Measurements from ENCODE around the gene PCDHGA5.
A peak's percentile ranks its signal among the peaks of the same experiment; 100 is the strongest.
"Not testable (repeated sequence)": the region's sequence is repeated elsewhere in the genome, so short reads cannot be mapped to it uniquely, and the experiment has no call there.

The PCDHGA5 gene

DNA sequence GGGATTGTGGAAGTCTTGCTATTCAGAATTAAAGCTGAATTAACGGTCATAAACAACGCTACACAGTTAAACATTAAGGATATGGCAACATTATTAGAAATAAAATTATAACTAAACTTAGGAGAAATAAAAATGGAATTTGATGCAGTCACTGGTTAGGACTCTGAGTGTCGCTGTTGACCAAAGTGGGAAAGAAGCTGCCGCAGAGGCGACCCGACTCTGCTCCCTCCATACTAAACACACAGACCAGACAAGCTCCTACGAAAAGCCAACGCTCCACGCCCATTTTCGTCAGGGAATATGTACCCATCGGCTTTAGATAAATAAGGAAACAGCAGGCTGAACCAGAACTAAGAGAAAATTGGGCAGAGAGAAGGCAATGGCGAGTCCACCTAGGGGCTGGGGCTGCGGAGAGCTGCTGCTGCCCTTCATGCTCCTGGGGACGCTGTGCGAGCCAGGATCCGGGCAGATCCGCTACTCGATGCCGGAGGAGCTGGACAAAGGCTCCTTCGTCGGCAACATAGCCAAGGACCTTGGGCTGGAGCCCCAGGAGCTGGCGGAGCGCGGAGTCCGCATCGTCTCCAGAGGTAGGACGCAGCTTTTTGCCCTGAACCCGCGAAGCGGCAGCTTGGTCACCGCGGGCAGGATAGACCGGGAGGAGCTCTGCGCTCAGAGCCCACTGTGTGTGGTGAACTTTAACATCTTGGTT is at the start of gene PCDHGA5:
PCDHGA5 (plus strand) TSS at position 211 of the 709 bp plus-strand sequence; CDS start at position 380, 169 bp downstream.
- peak; percentile 17 for DNase-seq (ENCODE audit: low spot score)

- DNase-seq (ENCODE audit: low spot score): not testable (repeated sequence)
These were observed 47.0 kb upstream of the PCDHGA5 start for GRCh38 chr5:141316963-141317362.

DNA sequence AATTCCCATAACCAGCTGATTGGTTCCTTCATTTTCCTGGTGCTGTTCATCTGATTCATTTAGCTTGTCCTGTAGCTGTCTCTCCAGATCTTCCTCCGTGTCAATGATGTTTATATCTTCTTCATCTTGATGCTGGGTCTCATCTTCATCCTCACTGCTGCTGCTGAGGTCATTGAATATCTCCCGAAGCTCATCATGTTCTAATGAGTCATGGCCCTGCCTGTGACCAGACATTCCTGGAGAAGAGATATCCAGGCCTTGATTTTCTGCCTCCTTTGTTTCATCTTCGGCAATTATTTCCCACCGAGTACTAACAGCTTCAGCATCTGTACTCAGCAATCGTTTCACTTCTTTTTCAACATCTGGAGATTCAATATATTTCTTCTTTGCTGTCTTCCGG is 44.8 kb upstream of the PCDHGA5 start:
- DNase-seq (ENCODE audit: low spot score): no peak

DNA sequence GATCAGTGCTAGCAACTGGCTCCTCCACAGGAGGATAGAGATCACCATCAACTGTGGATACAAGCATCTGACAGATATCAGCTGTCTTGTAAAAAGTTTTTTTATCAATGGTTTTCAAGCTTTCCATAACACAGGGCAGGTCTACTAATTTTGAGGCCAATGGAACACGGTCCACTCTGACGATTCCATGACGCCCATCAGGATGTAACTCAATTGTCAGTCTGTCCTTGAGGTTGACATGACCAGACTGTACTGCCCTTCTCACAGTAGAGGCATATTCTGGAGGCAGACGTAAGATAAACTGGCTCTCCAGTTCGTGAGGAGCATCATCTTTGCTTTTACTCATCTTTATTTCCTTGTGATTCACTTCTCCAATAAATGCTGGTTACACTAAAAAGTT is 44.3 kb upstream of the PCDHGA5 start:
- no peak for DNase-seq (ENCODE audit: low spot score)

GRCh38 chr5:141320225-141321169 is 43.5 kb upstream of the PCDHGA5 start, which contains the start of gene TAF7:
Gene TAF7, minus strand, starts transcription at chr5:141320784. Its CDS starts 740 bp downstream, at chr5:141320044.
- peak; percentile 94 for DNase-seq (ENCODE audit: low spot score)

- DNase-seq (ENCODE audit: low spot score): no peak
These were observed 41.7 kb upstream of the PCDHGA5 start for GRCh38 chr5:141322261-141322660.

DNA sequence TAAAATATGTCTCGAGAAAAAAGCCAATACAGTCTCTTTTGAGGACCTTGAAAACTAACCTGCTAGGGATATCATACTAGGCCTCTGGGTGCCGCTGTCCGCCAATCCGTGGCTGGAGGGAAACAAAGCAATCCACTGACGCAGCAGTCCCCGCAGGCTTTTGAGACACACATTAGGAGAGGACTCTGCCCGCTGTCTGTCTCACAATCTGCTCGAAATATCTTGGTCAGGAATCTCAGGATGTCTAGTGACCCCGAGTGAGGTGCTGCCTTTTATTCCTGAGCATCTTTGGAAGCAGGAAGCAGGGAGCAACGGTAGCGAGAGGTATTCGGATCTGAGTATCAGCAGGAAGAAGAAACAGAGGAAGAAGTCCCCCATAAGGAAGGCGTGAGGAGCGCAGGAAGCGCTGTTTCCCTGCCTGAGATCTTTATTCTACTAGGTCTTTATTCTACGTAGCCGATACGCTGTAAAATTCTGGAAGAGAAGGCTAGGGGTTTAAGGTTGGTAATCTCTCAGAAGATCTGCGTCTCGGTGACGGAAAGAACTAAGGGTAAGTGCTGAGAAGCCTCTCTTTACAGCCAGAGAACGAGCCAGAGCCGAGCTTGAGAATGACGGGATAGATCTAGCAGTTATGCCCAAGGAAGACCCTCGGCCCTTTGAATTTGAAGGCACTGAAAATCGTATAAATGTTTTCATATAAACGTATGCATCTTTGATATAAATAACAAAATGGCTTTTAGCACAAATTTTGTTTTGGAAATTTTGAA is 37.7 kb upstream of the PCDHGA5 start:
- DNase-seq (ENCODE audit: low spot score): peak; percentile 77

DNA sequence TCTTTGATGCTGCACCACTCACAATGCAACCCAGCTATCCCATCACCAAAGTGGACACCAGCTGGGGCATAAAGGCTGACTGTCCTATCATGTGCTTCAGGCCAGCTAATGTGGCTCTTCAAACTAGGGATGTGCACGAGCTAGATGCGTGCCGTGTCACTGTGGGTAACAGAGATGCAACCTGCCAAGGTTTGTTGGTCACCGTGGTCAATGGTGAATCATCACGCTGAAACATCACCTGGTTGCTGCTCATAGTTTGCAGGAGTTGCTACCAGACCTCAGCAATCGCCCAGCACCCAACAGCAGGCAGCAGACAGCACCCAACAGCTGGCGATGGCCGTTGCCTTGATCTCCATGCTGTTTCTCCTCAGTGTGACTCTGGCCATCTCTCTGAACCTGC is 35.7 kb upstream of the PCDHGA5 start:
- DNase-seq (ENCODE audit: low spot score): peak; percentile 60

DNA sequence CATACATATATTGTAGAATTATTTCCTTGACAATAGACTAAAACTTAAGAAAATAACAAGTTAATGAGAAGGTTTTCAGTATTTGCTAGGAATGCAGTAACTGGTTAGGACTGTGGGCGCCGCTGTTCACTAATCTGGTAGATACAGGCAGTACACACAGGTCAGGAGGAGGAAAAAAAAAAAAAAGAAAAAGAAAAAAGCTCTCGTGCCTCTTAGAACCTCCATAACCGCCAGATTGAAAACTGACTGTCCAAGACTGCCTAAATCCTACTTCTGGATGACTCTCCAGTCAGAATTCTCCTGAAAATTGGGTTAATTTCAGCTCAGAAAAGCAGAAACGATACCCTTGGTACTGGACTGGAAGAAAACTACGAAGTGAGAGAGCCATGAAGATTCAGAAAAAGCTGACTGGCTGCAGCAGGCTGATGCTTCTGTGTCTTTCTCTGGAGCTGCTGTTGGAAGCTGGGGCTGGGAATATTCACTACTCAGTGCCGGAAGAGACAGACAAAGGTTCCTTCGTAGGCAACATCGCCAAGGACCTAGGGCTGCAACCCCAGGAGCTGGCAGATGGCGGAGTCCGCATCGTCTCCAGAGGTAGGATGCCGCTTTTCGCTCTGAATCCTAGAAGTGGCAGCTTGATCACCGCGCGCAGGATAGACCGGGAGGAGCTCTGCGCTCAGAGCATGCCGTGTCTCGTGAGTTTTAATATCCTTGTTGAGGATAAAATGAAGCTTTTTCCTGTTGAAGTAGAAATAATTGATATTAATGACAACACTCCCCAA is 33.5 kb upstream of the PCDHGA5 start, which contains the start of gene PCDHGA1:
PCDHGA1 (plus strand) TSS at position 216 of the 782 bp plus-strand sequence.
- DNase-seq (ENCODE audit: low spot score): peak; percentile 59

GRCh38 chr5:141332571-141332970 is 31.4 kb upstream of the PCDHGA5 start:
- not testable (repeated sequence) for DNase-seq (ENCODE audit: low spot score)

- peak; percentile 59 for DNase-seq (ENCODE audit: low spot score)
These were observed 25.2 kb upstream of the PCDHGA5 start, which contains the start of gene PCDHGA2 for GRCh38 chr5:141338538-141339306. Gene PCDHGA2, plus strand, starts transcription at chr5:141338760.

DNA sequence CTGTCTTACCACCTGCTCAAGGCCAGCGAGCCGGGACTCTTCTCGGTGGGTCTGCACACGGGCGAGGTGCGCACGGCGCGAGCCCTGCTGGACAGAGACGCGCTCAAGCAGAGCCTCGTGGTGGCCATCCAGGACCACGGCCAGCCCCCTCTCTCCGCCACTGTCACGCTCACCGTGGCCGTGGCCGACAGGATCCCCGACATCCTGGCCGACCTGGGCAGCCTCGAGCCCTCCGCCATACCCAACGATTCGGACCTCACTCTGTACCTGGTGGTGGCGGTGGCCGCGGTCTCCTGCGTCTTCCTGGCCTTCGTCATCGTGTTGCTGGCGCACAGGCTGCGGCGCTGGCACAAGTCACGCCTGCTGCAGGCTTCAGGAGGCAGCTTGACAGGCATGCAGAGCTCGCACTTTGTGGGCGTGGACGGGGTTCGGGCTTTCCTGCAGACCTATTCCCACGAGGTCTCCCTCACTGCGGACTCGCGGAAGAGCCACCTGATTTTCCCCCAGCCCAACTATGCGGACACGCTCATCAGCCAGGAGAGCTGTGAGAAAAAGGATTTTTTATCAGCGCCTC is 23.1 kb upstream of the PCDHGA5 start:
- not testable (repeated sequence) for DNase-seq (ENCODE audit: low spot score)

- DNase-seq (ENCODE audit: low spot score): no peak
These were observed 21.2 kb upstream of the PCDHGA5 start for GRCh38 chr5:141342773-141343172.

GRCh38 chr5:141343242-141343952 is 20.6 kb upstream of the PCDHGA5 start, which contains the start of gene PCDHGA3:
Gene PCDHGA3, plus strand, starts transcription at chr5:141343829. Its CDS starts 205 bp downstream, at chr5:141344034.
- peak; percentile 44 for DNase-seq (ENCODE audit: low spot score)

GRCh38 chr5:141343953-141344463 is 20.0 kb upstream of the PCDHGA5 start:
- DNase-seq (ENCODE audit: low spot score): no peak

DNA sequence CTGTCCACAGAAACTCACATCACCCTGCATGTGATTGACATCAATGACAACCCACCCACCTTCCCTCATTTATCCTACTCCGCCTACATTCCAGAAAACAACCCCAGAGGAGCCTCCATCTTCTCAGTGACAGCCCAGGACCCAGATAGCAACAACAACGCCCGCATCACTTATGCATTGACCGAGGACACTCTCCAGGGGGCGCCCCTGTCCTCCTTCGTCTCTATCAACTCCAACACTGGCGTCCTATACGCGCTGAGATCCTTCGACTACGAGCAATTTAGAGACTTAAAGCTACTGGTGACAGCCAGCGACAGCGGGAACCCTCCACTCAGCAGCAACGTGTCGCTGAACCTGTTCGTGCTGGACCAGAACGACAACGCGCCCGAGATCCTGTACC is 18.6 kb upstream of the PCDHGA5 start:
- DNase-seq (ENCODE audit: low spot score): no peak

DNA sequence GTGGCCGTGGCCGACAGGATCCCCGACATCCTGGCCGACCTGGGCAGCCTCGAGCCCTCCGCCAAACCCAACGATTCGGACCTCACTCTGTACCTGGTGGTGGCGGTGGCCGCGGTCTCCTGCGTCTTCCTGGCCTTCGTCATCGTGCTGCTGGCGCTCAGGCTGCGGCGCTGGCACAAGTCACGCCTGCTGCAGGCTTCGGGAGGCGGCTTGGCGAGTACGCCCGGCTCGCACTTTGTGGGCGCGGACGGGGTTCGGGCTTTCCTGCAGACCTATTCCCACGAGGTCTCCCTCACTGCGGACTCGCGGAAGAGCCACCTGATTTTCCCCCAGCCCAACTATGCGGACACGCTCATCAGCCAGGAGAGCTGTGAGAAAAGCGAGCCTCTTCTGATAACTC is 17.9 kb upstream of the PCDHGA5 start:
- DNase-seq (ENCODE audit: low spot score): not testable (repeated sequence)

DNA sequence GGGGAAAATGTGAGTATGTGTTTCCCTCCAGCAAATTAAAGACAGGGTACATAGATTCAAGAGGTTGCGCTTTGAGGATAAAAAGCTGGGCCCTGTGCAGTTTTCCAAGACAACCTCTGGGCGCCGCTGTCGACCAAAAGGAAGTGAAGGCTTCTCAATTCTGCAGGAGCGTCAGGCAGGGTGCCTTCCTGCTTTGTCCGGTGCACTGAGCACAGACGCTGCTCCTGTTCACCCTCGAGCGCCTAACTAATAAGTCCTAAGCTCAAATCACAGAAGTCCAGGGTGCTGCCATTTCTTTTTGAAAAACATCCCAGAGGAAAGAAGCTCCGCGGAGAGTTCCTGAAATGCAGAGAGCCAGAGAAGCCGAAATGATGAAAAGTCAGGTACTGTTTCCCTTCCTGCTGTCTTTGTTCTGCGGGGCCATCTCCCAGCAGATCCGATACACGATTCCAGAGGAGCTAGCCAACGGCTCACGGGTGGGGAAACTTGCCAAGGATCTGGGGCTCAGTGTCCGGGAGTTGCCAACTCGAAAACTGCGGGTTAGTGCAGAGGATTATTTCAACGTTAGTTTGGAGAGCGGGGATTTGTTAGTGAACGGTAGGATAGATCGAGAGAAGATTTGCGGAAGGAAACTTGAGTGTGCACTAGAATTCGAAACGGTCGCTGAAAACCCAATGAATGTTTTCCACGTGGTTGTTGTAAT is 13.9 kb upstream of the PCDHGA5 start, which contains the start of gene PCDHGB1:
PCDHGB1 (plus strand) TSS at position 183 of the 703 bp plus-strand sequence; CDS start at position 345, 162 bp downstream.
- peak; percentile 74 for DNase-seq (ENCODE audit: low spot score)

Measured in kidney tubule cell (primary cell).